A549 (cell line): ENCODE results near the gene OR6B1. TPM values are rescaled to one million over a fixed set of nuclear protein-coding genes. Genes with fewer than 3 reads are reported as not detected.

Source experiments
- ATAC-seq, 2 experiments: fragments of 200-7000 bp in 1 of 2; fragments of >200 bp in 1 of 2; cut with Nextera tagmentation in 1 of 2; cut with Tn5 transposase in 1 of 2; 3 replicates each; pipeline versions ENCODE4 v1.8.0 to v1.9.1; 2018 to 2020; ENCODE audit warnings: mild to moderate bottlenecking in 1 of 2, moderate library complexity in 1 of 2
- CTCF ChIA-PET: fragments of 300-600 bp; sonication (Branson Sonifier 250); formaldehyde crosslinking; extraction: SDS; loops from one replicate; lab custom pipeline; 2021; ENCODE audit warnings: antibody characterized with exemption, inconsistent platforms; lab: Yijun Ruan, JAX
- POLR2A ChIA-PET: fragments of 350-600 bp; formaldehyde crosslinking; extraction: SDS; loops from one replicate; lab custom pipeline; 2021; ENCODE audit warnings: antibody characterized with exemption, inconsistent platforms; lab: Yijun Ruan, JAX
- DNase-seq, 2 experiments: peaks; one replicate each; pipeline versions ENCODE4 v3.0.0 to v3.0.0-alpha.2; 2011 to 2016; ENCODE audit warnings: low read depth in 1 of 2, low spot score in 1 of 2
- FAIRE-seq: peaks from 2 replicates; lab custom pipeline; 2011; peaks lifted over from hg19 to GRCh38; lab: Jason Lieb, UNC
- H3K27ac ChIP-seq, 2 experiments: fragments of >200 bp; sonication (Bioruptor Twin); formaldehyde crosslinking; 3 replicates each; pipeline ENCODE4 v1.5.1; 2016 to 2017
- H3K4me1 ChIP-seq: fragments of >200 bp; sonication (Bioruptor Twin); formaldehyde crosslinking; 3 replicates; pipeline ENCODE4 v1.6.1; 2016
- H3K4me2 ChIP-seq: fragments of >200 bp; sonication (Bioruptor Twin); formaldehyde crosslinking; 3 replicates; pipeline ENCODE4 v1.6.1; 2016
- H3K4me3 ChIP-seq: fragments of >200 bp; sonication (Bioruptor Twin); formaldehyde crosslinking; 3 replicates; pipeline ENCODE4 v1.5.1; 2016
- H3K9me3 ChIP-seq: fragments of >200 bp; sonication (Bioruptor Twin); formaldehyde crosslinking; 3 replicates; pipeline ENCODE4 v1.6.1; 2016
- CBX2 ChIP-seq: fragments of 200-600 bp; sonication (generic); IDR thresholded peaks from 2 replicates; pipeline ENCODE4 v1.6.1; 2016; ENCODE audit warnings: low read depth, mild to moderate bottlenecking, borderline replicate concordance
- CBX8 ChIP-seq: fragments of 200-600 bp; sonication (generic); IDR thresholded peaks from 2 replicates; pipeline ENCODE4 v1.6.1; 2016
- CHD4 ChIP-seq: fragments of 200-600 bp; sonication (generic); IDR thresholded peaks from 2 replicates; pipeline ENCODE4 v1.6.1; 2016; ENCODE audit warnings: antibody characterized with exemption, mild to moderate bottlenecking, borderline replicate concordance
- CTCF ChIP-seq: fragments of >200 bp; sonication (Bioruptor Twin); formaldehyde crosslinking; IDR thresholded peaks from 3 replicates; pipeline ENCODE4 v1.5.1; 2016
- EHF ChIP-seq: fragments of 250-450 bp; sonication (Bioruptor Pico); IDR thresholded peaks from 2 replicates; pipeline ENCODE4 v1.5.0; 2020; ENCODE audit warnings: mild to moderate bottlenecking
- EHMT2 ChIP-seq: fragments of 200-600 bp; sonication (generic); IDR thresholded peaks from 2 replicates; pipeline ENCODE4 v1.6.1; 2016; ENCODE audit warnings: antibody characterized with exemption, low read depth, mild to moderate bottlenecking, moderate library complexity
- ESRRA ChIP-seq: fragments of 150-350 bp; IDR thresholded peaks from 2 replicates; pipeline ENCODE4 v1.6.1; 2014; ENCODE audit warnings: mild to moderate bottlenecking, low read length, borderline replicate concordance
- FOXS1 ChIP-seq: fragments of 250-450 bp; sonication (Bioruptor Pico); IDR thresholded peaks from 2 replicates; pipeline ENCODE4 v1.5.0; 2020; ENCODE audit warnings: mild to moderate bottlenecking, moderate library complexity
- HEYL ChIP-seq: fragments of 250-450 bp; sonication (Bioruptor Pico); IDR thresholded peaks from 2 replicates; pipeline ENCODE4 v1.8.0; 2021; ENCODE audit warnings: mild to moderate bottlenecking, moderate library complexity
- JUNB ChIP-seq: fragments of >200 bp; sonication (Bioruptor Twin); formaldehyde crosslinking; IDR thresholded peaks from 2 replicates; pipeline ENCODE4 v1.6.1; 2016
- KDM5A ChIP-seq: fragments of 200-600 bp; sonication (generic); IDR thresholded peaks from 2 replicates; pipeline ENCODE4 v1.6.1; 2016; ENCODE audit warnings: antibody characterized with exemption, mild to moderate bottlenecking
- MAFK ChIP-seq: fragments of 450-650 bp; IDR thresholded peaks from 2 replicates; pipeline ENCODE4 v1.6.1; 2014; ENCODE audit not compliant: partially characterized antibody
- MAZ ChIP-seq: fragments of 150-350 bp; IDR thresholded peaks from 2 replicates; pipeline ENCODE4 v1.6.1; 2014; ENCODE audit warnings: antibody characterized with exemption, low read depth, low read length, borderline replicate concordance
- MYC ChIP-seq: IDR thresholded peaks from 2 replicates; pipeline ENCODE4 v1.6.1; 2012; ENCODE audit warnings: mild to moderate bottlenecking, inconsistent platforms, low read length, improper control_type of control experiment, borderline replicate concordance
- NPAS2 ChIP-seq: fragments of 250-450 bp; sonication (Bioruptor Pico); IDR thresholded peaks from 2 replicates; pipeline ENCODE4 v1.8.0; 2022; ENCODE audit warnings: mild to moderate bottlenecking, moderate library complexity, borderline replicate concordance
- NR3C1 ChIP-seq: fragments of >200 bp; sonication (Bioruptor Twin); formaldehyde crosslinking; IDR thresholded peaks from 3 replicates; pipeline ENCODE4 v1.6.1; 2017
- POLR2AphosphoS2 ChIP-seq: conservative IDR thresholded peaks from 2 replicates; pipeline ENCODE4 v1.6.1; 2012; ENCODE audit warnings: low read length, improper control_type of control experiment, inconsistent platforms
- RAD21 ChIP-seq, 2 experiments: fragments of >200 bp in 1 of 2; sonication (Bioruptor Twin) in 1 of 2; formaldehyde crosslinking in 1 of 2; IDR thresholded peaks in 1 of 2; conservative IDR thresholded peaks in 1 of 2; 2 replicates in 1 of 2; 3 replicates in 1 of 2; pipeline ENCODE4 v1.6.1; 2012 to 2018; ENCODE audit warnings: inconsistent platforms in 1 of 2
- RFX5 ChIP-seq: fragments of 450-650 bp; IDR thresholded peaks from 2 replicates; pipeline ENCODE4 v1.7.1; 2014; ENCODE audit warnings: antibody characterized with exemption, mild to moderate bottlenecking, moderate library complexity
- TFCP2L1 ChIP-seq: fragments of 250-450 bp; sonication (Bioruptor Pico); IDR thresholded peaks from 2 replicates; pipeline ENCODE4 v1.5.0; 2021; ENCODE audit warnings: mild to moderate bottlenecking
- ZNF302 ChIP-seq: fragments of 250-450 bp; sonication (Bioruptor Pico); IDR thresholded peaks from 2 replicates; pipeline ENCODE4 v1.9.0; 2021; ENCODE audit warnings: inconsistent platforms, mild to moderate bottlenecking, moderate library complexity
- WGBS: methylation state at CpG from one replicate; pipeline ENCODE4 v1.1.6; 2017; ENCODE audit errors: missing lambda C conversion rate; 5-methylcytosine and 5-hydroxymethylcytosine counted together
- polyA minus RNA-seq: library from RNA; depleted of rRNA, polyadenylated mRNA; stranded (reverse); fragments of >200 nt; gene quantifications from 2 replicates; pipeline ENCODE4 v1.2.3, GENCODE V29; 2011; rRNA and poly(A)+ RNA removed
- polyA plus RNA-seq, 4 experiments: library from polyadenylated mRNA; depleted of rRNA in 3 of 4; stranded (reverse); fragments of >200 nt; fragmentation: RNase III in 1 of 4; extraction: RNeasy Plus Mini Kit Qiagen cat#74134 plus additional on column Dnase treatment in 1 of 4; gene quantifications; 2 replicates in 3 of 4; 3 replicates in 1 of 4; pipeline ENCODE4 v1.2.3, GENCODE V29; 2011 to 2017
- TF ChIP-seq, protein P1 (sequence below): IDR thresholded peaks from 2 replicates; pipeline ENCODE4 v1.6.1; 2012
- TF ChIP-seq, protein P2 (sequence below): fragments of 150-350 bp; IDR thresholded peaks from 2 replicates; pipeline ENCODE4 v1.6.1; 2014; ENCODE audit warnings: low read depth, mild to moderate bottlenecking, low read length

Gene OR6B1
- polyA plus RNA-seq (2011; rRNA removed): not detected in 2 replicates
- polyA plus RNA-seq (2012; cell fraction: cytosol; rRNA removed): not detected in 2 replicates
- not detected in 2 replicates for polyA plus RNA-seq (2012; cell fraction: nucleus; rRNA removed)
- polyA plus RNA-seq (2017; fragmentation: RNase III; extraction: RNeasy Plus Mini Kit Qiagen cat#74134 plus additional on column Dnase treatment): not detected in 3 replicates
- not detected in 2 replicates for polyA minus RNA-seq

DNA sequence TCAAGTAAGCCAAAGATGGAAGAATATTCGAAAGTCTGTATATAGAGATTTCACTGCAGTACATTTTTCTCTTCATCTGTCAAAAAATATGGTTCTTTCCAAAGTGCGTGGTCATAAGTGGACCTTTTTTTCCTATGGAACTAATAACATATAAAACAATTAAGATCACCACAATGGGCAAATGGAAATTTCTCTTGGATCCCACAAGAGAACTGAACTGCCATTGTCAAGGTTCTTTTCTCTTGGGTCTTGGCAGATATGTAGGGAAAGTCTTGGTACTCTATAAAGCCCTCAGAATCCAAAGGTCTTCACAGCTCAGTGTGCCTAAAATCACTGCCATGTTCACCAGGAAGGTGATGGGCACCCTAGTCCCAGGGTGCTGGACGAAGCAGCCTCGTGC, at the start of gene OR6B1:
Gene OR6B1 (plus strand): TSS at position 301 of the 400 bp plus-strand sequence. CDS start 3,677 bp downstream, outside the sequence.
- DNase-seq: no peak
- FAIRE-seq: no peak
- 15% methylated on average over 4 of the region's 4 CpGs for WGBS

GRCh38 chr7:143953421-143953820, 46.7 kb upstream of the OR6B1 start:
- no peak for FAIRE-seq
- H3K4me2 ChIP-seq: no peak overlapping the region

More for the DNA sequence above, at the start of gene OR6B1:
- Histone ChIP-seq H3K4me2 (no peak within 1 kb of the TSS), H3K4me1 (no peaks in the 10 kb centered on the region), H3K9me3 (no peaks in the 10 kb centered on the region), H3K27ac (no peak within 1 kb of the TSS), H3K4me3 (no peak within 1 kb of the TSS)
- no peak for ATAC-seq
- ChIA-PET POLR2A (no interaction called here), CTCF (interaction anchor here (1.6 kb wide), 1 partner anchor 98 kb away, joined by 4 read pairs; the partner anchor contains the start of gene TCAF1)
- TF ChIP-seq RFX5 (no peak), CHD4 (no peak), TFCP2L1 (CRISPR knock-in tag) (no peak), MAFK (no peak), MAZ (no peak), POLR2AphosphoS2 (no peak), CTCF (no peak), KDM5A (no peak), ZNF302 (CRISPR knock-in tag) (no peak), RAD21 (conservative IDR thresholded peaks at IDR 0.05 in 1 of 2, IDR thresholded peaks at IDR 0.05 in 1 of 2) (no peak), HEYL (no peak), NPAS2 (CRISPR knock-in tag) (no peak), MYC (no peak), ESRRA (no peak), CBX8 (no peak)
- TF ChIP-seq, protein P1, sequence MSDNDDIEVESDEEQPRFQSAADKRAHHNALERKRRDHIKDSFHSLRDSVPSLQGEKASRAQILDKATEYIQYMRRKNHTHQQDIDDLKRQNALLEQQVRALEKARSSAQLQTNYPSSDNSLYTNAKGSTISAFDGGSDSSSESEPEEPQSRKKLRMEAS: no peak
- TF ChIP-seq, protein P2, sequence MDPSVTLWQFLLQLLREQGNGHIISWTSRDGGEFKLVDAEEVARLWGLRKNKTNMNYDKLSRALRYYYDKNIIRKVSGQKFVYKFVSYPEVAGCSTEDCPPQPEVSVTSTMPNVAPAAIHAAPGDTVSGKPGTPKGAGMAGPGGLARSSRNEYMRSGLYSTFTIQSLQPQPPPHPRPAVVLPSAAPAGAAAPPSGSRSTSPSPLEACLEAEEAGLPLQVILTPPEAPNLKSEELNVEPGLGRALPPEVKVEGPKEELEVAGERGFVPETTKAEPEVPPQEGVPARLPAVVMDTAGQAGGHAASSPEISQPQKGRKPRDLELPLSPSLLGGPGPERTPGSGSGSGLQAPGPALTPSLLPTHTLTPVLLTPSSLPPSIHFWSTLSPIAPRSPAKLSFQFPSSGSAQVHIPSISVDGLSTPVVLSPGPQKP: no peak

More at GRCh38 chr7:143953421-143953820, 46.7 kb upstream of the OR6B1 start:
- WGBS: 41% methylated on average over 3 of the region's 3 CpGs
- no peak overlapping the region for H3K4me3 ChIP-seq
- no peaks in the 10 kb centered on the region for H3K9me3 ChIP-seq
- H3K4me1 ChIP-seq: no peaks in the 10 kb centered on the region
- no peak overlapping the region for H3K27ac ChIP-seq
- TF ChIP-seq CHD4: no peak
- TF ChIP-seq MYC: no peak
- TF ChIP-seq FOXS1 (CRISPR knock-in tag): no peak
- no peak for TF ChIP-seq NR3C1
- TF ChIP-seq EHMT2: no peak
- no peak for TF ChIP-seq MAZ
- TF ChIP-seq TFCP2L1 (CRISPR knock-in tag): no peak
- no peak for TF ChIP-seq EHF (CRISPR knock-in tag)
- no peak for TF ChIP-seq JUNB
- TF ChIP-seq ZNF302 (CRISPR knock-in tag): no peak
- no peak for TF ChIP-seq ESRRA
- TF ChIP-seq, protein P1: no peak
- no peak for TF ChIP-seq CBX2
- ChIA-PET CTCF (no interaction called here), POLR2A (no interaction called here)
- DNase-seq: no peak
- no peak for ATAC-seq
